Measurements from ENCODE around the gene PAK2. TPM values are rescaled to one million over a fixed set of nuclear protein-coding genes. Genes with fewer than 3 reads are reported as not detected.

The PAK2 gene
- total RNA-seq, 2 donors from 2014 or later, result 27.5 to 28.3 TPM

GRCh38 chr3:196694941-196695848 is 44.5 kb upstream of the PAK2 start:
- Histone ChIP-seq H3K36me3 (replicated peaks in 1 of 2; ENCODE audit: insufficient read depth in 1 of 2, low read depth in 2 of 2) (no peaks in the 10 kb centered on the region), H3K27ac (no peak overlapping the region), H3K4me1 (no peaks in the 10 kb centered on the region), H3K9me3 (no peaks in the 10 kb centered on the region), H3K27me3 (no peaks in the 10 kb centered on the region), H3K4me3 (no peak overlapping the region)
- DNase-seq (no peak), ATAC-seq (no peak)
- no peak for TF ChIP-seq POLR2A (IDR thresholded peaks at IDR 0.05)
- TF ChIP-seq, protein P1, sequence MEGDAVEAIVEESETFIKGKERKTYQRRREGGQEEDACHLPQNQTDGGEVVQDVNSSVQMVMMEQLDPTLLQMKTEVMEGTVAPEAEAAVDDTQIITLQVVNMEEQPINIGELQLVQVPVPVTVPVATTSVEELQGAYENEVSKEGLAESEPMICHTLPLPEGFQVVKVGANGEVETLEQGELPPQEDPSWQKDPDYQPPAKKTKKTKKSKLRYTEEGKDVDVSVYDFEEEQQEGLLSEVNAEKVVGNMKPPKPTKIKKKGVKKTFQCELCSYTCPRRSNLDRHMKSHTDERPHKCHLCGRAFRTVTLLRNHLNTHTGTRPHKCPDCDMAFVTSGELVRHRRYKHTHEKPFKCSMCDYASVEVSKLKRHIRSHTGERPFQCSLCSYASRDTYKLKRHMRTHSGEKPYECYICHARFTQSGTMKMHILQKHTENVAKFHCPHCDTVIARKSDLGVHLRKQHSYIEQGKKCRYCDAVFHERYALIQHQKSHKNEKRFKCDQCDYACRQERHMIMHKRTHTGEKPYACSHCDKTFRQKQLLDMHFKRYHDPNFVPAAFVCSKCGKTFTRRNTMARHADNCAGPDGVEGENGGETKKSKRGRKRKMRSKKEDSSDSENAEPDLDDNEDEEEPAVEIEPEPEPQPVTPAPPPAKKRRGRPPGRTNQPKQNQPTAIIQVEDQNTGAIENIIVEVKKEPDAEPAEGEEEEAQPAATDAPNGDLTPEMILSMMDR (IDR thresholded peaks at IDR 0.05), result no peak
- intact Hi-C loops (cut with DNase I), result no loop called here
- WGBS, 2 donors, result 84 to 90% methylated on average over 16 to 17 of the region's 17 CpGs

GRCh38 chr3:196695849-196696226 is 43.8 kb upstream of the PAK2 start:
- no peak for DNase-seq
- H3K36me3 ChIP-seq (replicated peaks in 1 of 2; ENCODE audit: insufficient read depth in 1 of 2, low read depth in 2 of 2), result no peaks in the 10 kb centered on the region
- no peak overlapping the region for H3K4me3 ChIP-seq
- WGBS, 2 donors, result 90 to 95% methylated on average over 5 of the region's 5 CpGs
- no peaks in the 10 kb centered on the region for H3K27me3 ChIP-seq
- no peaks in the 10 kb centered on the region for H3K4me1 ChIP-seq
- intact Hi-C loops (cut with DNase I), result no loop called here
- no peaks in the 10 kb centered on the region for H3K9me3 ChIP-seq
- no peak for TF ChIP-seq POLR2A (IDR thresholded peaks at IDR 0.05)
- TF ChIP-seq, protein P1 (IDR thresholded peaks at IDR 0.05), result no peak
- H3K27ac ChIP-seq, result no peak overlapping the region
- ATAC-seq, result no peak

GRCh38 chr3:196697270-196697669 is 42.4 kb upstream of the PAK2 start:
- DNase-seq, result no peak
- Histone ChIP-seq H3K27me3 (no peaks in the 10 kb centered on the region), H3K9me3 (no peaks in the 10 kb centered on the region), H3K27ac (no peak overlapping the region), H3K4me1 (no peaks in the 10 kb centered on the region), H3K4me3 (no peak overlapping the region), H3K36me3 (replicated peaks in 1 of 2; ENCODE audit: insufficient read depth in 1 of 2, low read depth in 2 of 2) (no peaks in the 10 kb centered on the region)
- no peak for ATAC-seq
- intact Hi-C loops (cut with DNase I), result no loop called here
- 61 to 75% methylated on average over 5 of the region's 5 CpGs for WGBS, 2 donors
- TF ChIP-seq, protein P1 (IDR thresholded peaks at IDR 0.05), result no peak
- TF ChIP-seq POLR2A (IDR thresholded peaks at IDR 0.05), result no peak

DNA sequence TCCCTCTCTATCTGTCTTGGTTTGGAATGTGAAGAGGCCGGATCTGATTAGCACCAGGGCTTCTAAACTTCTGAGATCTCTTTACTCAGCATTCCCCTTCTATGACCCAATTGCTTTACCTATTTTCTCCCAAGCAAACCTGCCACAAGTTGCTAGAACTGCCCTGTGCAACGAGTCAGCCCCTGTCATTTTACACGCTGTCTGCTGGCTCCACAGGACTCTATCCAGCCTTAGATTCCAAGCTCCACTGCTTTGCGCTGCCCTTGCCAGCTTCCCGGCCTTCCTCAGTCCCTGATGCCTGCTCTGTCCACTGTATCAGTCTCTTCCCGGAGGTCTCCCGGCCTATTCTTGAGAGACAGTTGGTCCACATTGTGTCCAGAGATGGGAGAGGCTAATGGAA is 39.9 kb upstream of the PAK2 start:
- Histone ChIP-seq H3K9me3 (no peaks in the 10 kb centered on the region), H3K27me3 (no peaks in the 10 kb centered on the region), H3K27ac (no peak overlapping the region), H3K4me1 (no peaks in the 10 kb centered on the region), H3K36me3 (replicated peaks in 1 of 2; ENCODE audit: insufficient read depth in 1 of 2, low read depth in 2 of 2) (no peaks in the 10 kb centered on the region), H3K4me3 (no peak overlapping the region)
- DNase-seq (no peak), ATAC-seq (no peak)
- intact Hi-C loops (cut with DNase I), result no loop called here
- 78 to 87% methylated on average over 7 of the region's 7 CpGs for WGBS, 2 donors
- TF ChIP-seq POLR2A (IDR thresholded peaks at IDR 0.05), result no peak
- TF ChIP-seq, protein P1 (IDR thresholded peaks at IDR 0.05), result no peak

DNA sequence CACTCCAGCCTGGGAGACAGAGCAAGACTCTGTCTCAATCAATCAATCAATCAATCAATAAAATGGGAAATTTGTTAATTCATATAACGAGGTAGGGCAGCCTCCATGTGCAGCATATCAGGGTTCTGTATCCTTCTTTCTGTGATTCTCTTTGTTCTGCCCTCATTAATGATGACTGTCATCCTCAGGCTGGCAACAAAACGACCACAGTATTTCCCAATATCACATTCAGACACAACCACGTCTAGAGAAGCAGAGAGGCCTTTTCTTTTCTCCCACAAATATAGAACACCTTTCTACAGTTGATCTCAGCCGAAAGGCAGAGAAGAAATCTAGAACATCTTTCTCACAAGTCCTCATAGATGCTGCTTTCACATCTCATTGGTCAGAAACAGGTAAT is 38.9 kb upstream of the PAK2 start:
- 57% methylated on average over 4 of the region's 4 CpGs for WGBS, 2 donors
- intact Hi-C loops (cut with DNase I), result no loop called here
- H3K4me1 ChIP-seq, result no peaks in the 10 kb centered on the region
- ATAC-seq (no peak), DNase-seq (no peak)
- no peaks in the 10 kb centered on the region for H3K27me3 ChIP-seq
- H3K36me3 ChIP-seq (replicated peaks in 1 of 2; ENCODE audit: insufficient read depth in 1 of 2, low read depth in 2 of 2), result no peaks in the 10 kb centered on the region
- no peak overlapping the region for H3K27ac ChIP-seq
- no peak for TF ChIP-seq POLR2A (IDR thresholded peaks at IDR 0.05)
- TF ChIP-seq, protein P1 (IDR thresholded peaks at IDR 0.05), result no peak
- H3K9me3 ChIP-seq, result no peaks in the 10 kb centered on the region
- H3K4me3 ChIP-seq, result no peak overlapping the region

All from body of pancreas (tissue), 4 donors.